GM12891 (cell line): ENCODE measurements around the gene PSMD4.

ENCODE experiments used
- POLR2A ChIP-seq: IDR thresholded peaks from 2 replicates; pipeline ENCODE4 v1.6.1; 2011; ENCODE audit warnings: low read depth, low read length, control low read depth
- POLR2AphosphoS5 ChIP-seq: IDR thresholded peaks from 2 replicates; pipeline ENCODE4 v1.6.1; 2011; ENCODE audit warnings: low read depth, low read length, control low read depth

DNA sequence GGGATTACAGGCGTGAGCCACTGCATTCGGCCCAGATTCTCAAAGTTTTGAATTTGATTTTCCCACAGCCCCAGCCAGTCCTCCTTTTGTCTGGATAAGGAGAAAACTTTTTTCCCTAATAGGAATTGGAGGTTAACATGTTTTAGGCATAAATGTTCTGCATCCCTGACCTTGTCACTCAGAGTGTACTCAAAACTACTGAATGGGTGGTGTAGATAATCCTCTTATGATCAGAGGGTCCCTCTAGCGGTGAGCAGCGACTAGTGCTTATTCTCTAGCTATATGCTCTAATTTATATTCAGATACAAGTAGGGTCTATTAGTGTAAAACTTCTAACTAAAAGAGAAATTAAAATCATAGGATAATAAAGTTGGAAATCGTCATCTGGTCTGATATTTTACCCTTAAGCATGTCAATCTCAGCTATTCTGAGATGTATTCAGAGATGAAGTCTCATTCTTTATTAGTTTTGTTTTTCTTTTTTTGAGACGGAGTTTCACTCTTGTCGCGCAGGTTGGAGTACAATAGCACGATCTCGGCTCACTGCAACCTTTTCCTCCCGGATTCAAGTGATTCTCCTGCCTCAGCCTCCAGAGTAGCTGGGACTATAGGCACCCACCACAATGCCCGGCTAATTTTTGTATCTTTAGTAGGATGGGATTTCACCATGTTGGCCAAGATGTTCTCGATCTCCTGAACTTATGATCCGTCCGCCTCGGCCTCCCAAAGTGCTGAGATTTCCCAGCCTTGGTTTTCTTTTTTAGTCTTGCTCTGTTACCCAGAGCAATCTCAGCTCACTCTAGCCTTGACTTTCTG lies 2.7 kb upstream of the PSMD4 start:
- TF ChIP-seq POLR2A (no peak), POLR2AphosphoS5 (no peak)
